ENCODE measurements around the gene UBE2L6.
"Not testable (repeated sequence)": the region's sequence is repeated elsewhere in the genome, so short reads cannot be mapped to it uniquely, and the experiment has no call there.

The UBE2L6 gene

GRCh38 chr11:57566005-57566904, 1.2 kb downstream of the UBE2L6 start:
- no peak for DNase-seq

GRCh38 chr11:57562596-57562995, 4.9 kb downstream of the UBE2L6 start:
- no peak for DNase-seq

- DNase-seq, result no peak
Measured at GRCh38 chr11:57560146-57560545, 7.3 kb downstream of the UBE2L6 start.

- DNase-seq, result no peak
Measured at GRCh38 chr11:57556041-57556440, 11.4 kb downstream of the UBE2L6 start.

DNA sequence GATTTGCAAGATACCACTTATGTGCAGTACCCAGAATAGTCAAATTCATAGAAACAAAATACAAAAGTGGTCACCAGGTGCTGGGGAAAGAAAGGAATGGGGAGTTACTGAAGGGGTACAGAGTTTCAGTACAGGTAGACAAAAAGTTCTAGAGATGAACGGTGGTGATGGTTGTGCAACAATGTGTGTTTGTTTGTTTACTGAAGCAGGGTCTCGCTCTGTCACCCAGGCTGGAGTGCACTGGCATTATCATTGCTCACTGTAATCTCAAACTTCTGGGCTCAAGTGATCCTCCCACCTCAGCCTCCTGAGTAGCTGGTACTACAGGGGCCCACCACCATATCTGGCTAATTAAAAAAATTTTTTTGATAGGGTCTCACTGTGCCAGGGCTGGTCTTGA, 12.1 kb downstream of the UBE2L6 start:
- no peak for DNase-seq

DNA sequence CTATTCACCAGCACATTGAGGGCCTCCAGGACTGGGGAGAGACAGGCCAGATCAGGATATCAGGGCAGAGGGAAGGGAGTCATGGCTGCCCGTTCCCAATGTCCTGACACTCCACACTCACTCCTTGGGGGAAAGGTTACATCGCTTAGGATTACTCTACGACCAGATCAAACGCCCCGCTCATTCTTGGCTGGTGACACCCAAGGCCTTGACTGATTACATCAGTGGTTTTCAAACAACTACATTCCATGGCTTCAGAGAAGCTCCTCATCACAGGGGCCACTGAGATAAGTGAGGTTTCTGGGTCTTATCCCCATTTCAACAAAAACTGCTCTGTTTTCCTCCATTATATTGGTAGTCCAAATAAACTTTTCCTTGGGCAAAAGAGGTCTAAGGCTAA, 15.0 kb downstream of the UBE2L6 start:
- DNase-seq, result no peak

- no peak for DNase-seq
Measured at GRCh38 chr11:57551941-57552340, 15.5 kb downstream of the UBE2L6 start.

DNA sequence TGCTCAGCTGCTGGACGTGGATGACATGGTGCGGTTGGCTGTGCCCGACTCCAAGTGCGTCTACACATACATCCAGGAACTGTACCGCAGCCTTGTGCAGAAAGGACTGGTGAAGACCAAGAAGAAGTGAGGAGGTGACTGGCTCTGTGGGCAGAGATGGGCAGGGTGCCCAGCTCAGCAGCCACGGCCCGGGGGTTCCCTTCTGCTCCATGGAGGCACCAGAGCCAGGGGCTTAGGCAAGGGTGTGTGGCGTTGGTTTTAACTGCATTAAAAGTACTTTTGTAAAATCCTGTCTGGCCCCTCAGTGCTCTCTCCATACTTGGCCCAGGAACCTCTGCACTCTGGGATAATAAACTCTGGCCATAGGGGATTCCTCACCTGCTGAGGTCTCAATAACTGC, 17.5 kb downstream of the UBE2L6 start:
- DNase-seq, result no peak

GRCh38 chr11:57547854-57548377, 19.6 kb downstream of the UBE2L6 start:
- no peak for DNase-seq

- no peak for DNase-seq
Measured at GRCh38 chr11:57546869-57547475, 20.5 kb downstream of the UBE2L6 start.

GRCh38 chr11:57546451-57546850, 21.0 kb downstream of the UBE2L6 start:
- no peak for DNase-seq

DNA sequence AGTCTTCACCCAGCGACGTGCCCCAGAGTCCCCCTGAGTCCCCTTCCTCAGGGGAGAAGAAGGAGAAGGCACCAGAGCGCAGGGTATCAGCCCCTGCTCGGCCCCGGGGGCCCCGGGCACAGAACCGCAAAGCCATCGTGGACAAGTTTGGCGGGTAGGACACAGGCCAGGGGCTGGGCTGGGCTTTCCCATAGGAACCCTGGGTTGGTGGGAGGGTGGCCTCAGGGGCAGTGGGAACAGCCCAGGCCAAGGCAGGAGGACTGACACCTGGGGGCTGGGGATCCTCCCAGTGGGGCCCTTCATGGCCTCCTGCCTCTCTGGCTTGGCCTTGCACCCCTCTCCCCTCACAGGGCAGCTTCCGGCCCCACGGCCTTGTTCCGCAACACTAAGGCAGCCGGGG, 21.6 kb downstream of the UBE2L6 start:
- no peak for DNase-seq

- DNase-seq, result no peak
Measured at GRCh38 chr11:57544566-57544965, 22.9 kb downstream of the UBE2L6 start.

DNA sequence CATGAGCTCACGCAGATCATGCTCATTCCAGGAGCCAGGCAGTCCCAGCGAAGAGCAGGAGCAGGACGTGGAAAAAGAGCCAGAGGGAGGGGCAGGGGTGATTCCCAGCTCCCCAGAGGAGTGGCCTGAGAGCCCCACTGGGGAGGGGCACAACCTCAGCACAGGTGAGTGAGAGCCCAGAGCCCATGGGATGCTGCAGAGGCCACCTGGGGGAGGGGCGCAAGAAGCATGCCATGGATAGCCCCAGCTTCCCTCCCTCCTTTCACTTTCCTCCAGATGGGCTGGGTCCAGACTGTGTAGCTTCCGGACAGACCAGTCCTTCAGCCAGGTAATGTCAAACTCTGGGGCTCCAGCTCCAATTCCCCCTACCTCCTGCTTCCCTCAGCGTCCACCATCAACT, 23.9 kb downstream of the UBE2L6 start:
- no peak for DNase-seq

- no peak for DNase-seq
Measured at GRCh38 chr11:57542582-57542981, 24.9 kb downstream of the UBE2L6 start.

GRCh38 chr11:57541169-57541568, 26.3 kb downstream of the UBE2L6 start:
- no peak for DNase-seq

GRCh38 chr11:57539342-57539741, 28.1 kb downstream of the UBE2L6 start:
- no peak for DNase-seq

GRCh38 chr11:57536947-57537619, 30.4 kb downstream of the UBE2L6 start, which contains the start of gene SMTNL1:
Gene SMTNL1 (plus strand): TSS chr11:57537595. CDS start chr11:57542643, 5,048 bp downstream.
- no peak for DNase-seq

- not testable (repeated sequence) for DNase-seq
Measured at GRCh38 chr11:57534449-57534848, 33.0 kb downstream of the UBE2L6 start.

GRCh38 chr11:57530596-57531507, 36.6 kb downstream of the UBE2L6 start, which contains the start of gene TIMM10:
Gene TIMM10 (minus strand): TSS chr11:57530754. CDS start chr11:57530189, 565 bp downstream.
- DNase-seq, result peak; percentile 85

GRCh38 chr11:57530215-57530595, 37.3 kb downstream of the UBE2L6 start:
- no peak for DNase-seq

GRCh38 chr11:57529012-57529411, 38.5 kb downstream of the UBE2L6 start:
- DNase-seq, result no peak

Measured in stimulated activated CD4-positive, alpha-beta T cell treated with anti-CD3 and anti-CD28 coated beads, Interleukin-12 subunit alpha, Interleukin-12 subunit beta, amount 100 ng/mL, for 4 hours (primary cell).